DMS 273 (cell line): ENCODE results near the gene PDE10A.
"Not testable (repeated sequence)": the region's sequence is repeated elsewhere in the genome, so short reads cannot be mapped to it uniquely, and the experiment has no call there.

Source experiments
- DNase-seq: peaks from one replicate; lab custom pipeline; 2025; ENCODE audit not compliant: unreplicated experiment; lab: John Stamatoyannopoulos, UW

PDE10A gene

GRCh38 chr6:165594584-165595333 lies 68.3 kb downstream of the PDE10A start:
- DNase-seq = no peak

- DNase-seq = not testable (repeated sequence)
These were observed 70.1 kb downstream of the PDE10A start for GRCh38 chr6:165592947-165593346.

GRCh38 chr6:165588515-165588914 lies 74.5 kb downstream of the PDE10A start:
- DNase-seq = no peak

- DNase-seq = no peak
These were observed 75.8 kb downstream of the PDE10A start for GRCh38 chr6:165587206-165587605.

- no peak for DNase-seq
These were observed 76.3 kb downstream of the PDE10A start for GRCh38 chr6:165586706-165587105.

- no peak for DNase-seq
These were observed 78.0 kb downstream of the PDE10A start for GRCh38 chr6:165585060-165585459.

- DNase-seq = no peak
These were observed 78.5 kb downstream of the PDE10A start for GRCh38 chr6:165584541-165584940.

- no peak for DNase-seq
These were observed 81.4 kb downstream of the PDE10A start for GRCh38 chr6:165581678-165582077.

- DNase-seq = no peak
These were observed 82.9 kb downstream of the PDE10A start for GRCh38 chr6:165580136-165580535.

GRCh38 chr6:165579151-165579550 lies 83.9 kb downstream of the PDE10A start:
- no peak for DNase-seq

GRCh38 chr6:165577556-165577955 lies 85.5 kb downstream of the PDE10A start:
- DNase-seq = no peak

GRCh38 chr6:165575158-165575549 lies 87.9 kb downstream of the PDE10A start:
- no peak for DNase-seq

GRCh38 chr6:165574220-165575157 lies 88.6 kb downstream of the PDE10A start:
- no peak for DNase-seq

GRCh38 chr6:165573671-165574070 lies 89.4 kb downstream of the PDE10A start:
- no peak for DNase-seq

- DNase-seq = no peak
These were observed 91.3 kb downstream of the PDE10A start for GRCh38 chr6:165571721-165572132.

GRCh38 chr6:165571068-165571682 lies 91.9 kb downstream of the PDE10A start:
- DNase-seq = no peak

GRCh38 chr6:165568326-165568725 lies 94.7 kb downstream of the PDE10A start:
- no peak for DNase-seq

- DNase-seq = no peak
These were observed 96.8 kb downstream of the PDE10A start for GRCh38 chr6:165566088-165566828.

GRCh38 chr6:165562421-165563090 lies 100.5 kb downstream of the PDE10A start:
- no peak for DNase-seq

- no peak for DNase-seq
These were observed 103.4 kb downstream of the PDE10A start for GRCh38 chr6:165559632-165560031.
